Measurements from ENCODE around the gene CDX1.

CDX1 gene

DNA sequence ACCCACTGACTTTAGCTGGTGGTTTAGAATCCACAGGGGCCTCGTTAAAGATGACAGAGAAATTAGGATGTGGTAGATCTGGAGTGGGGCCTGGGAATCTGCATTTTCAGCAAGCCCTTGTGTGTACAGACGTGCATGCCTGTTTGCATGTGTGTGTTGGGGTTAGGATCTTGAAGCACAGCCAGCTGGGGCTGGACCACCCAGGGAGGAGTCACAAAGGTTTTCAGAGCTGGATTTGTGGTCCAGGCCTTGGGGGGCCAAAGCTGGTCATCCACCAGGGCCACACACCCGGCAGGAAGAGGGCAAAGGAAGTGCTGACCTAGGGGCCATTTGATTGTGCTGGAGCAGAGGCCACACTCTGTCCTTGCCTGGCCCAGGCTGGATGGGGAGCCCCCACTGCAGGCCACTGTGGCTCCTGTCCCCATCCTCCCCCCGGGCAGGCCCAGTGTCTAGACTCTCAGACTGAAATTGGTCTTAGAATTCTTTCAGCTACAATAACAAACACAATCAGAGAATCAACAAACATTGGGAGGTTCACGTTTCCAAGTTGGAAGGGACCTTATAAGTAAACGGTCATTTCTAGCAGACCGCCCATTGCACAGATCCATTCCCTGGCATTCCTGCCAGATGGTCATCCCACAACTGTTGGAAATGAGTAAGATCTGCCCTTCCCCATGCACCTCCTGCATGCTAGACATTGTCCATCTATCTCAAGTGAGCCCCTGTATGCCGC, 10.3 kb downstream of the CDX1 start:
- TF ChIP-seq, protein P1, sequence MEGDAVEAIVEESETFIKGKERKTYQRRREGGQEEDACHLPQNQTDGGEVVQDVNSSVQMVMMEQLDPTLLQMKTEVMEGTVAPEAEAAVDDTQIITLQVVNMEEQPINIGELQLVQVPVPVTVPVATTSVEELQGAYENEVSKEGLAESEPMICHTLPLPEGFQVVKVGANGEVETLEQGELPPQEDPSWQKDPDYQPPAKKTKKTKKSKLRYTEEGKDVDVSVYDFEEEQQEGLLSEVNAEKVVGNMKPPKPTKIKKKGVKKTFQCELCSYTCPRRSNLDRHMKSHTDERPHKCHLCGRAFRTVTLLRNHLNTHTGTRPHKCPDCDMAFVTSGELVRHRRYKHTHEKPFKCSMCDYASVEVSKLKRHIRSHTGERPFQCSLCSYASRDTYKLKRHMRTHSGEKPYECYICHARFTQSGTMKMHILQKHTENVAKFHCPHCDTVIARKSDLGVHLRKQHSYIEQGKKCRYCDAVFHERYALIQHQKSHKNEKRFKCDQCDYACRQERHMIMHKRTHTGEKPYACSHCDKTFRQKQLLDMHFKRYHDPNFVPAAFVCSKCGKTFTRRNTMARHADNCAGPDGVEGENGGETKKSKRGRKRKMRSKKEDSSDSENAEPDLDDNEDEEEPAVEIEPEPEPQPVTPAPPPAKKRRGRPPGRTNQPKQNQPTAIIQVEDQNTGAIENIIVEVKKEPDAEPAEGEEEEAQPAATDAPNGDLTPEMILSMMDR (IDR thresholded peaks at IDR 0.05; ENCODE audit: insufficient read depth, low read depth, low read length, missing control alignments): no peak
- DNase-seq (ENCODE audit: low read depth): no peak
- no peak overlapping the region for H3K4me3 ChIP-seq (ENCODE audit: low read length)

DNA sequence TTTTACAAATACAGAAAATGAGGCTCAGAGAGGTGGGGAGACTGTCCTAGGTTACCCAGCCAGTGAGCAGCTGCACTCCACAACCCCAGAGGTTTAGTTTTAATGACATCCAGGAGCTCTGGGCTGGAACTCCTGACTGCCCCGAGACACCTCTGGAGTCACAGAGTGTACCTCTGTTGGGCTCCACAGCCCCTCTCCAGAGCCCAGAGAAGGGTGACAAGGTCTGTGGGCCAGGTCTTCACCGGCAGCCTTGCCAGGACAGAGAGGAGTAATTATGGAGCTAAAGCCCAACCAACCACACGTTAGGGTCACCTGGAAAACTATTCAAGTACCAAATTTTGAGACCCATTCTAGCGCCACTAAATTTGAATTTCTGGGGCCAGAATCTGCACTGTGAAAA, 11.1 kb downstream of the CDX1 start:
- H3K4me3 ChIP-seq (ENCODE audit: low read length): no peak overlapping the region
- TF ChIP-seq, protein P1 (IDR thresholded peaks at IDR 0.05; ENCODE audit: insufficient read depth, low read depth, low read length, missing control alignments): no peak
- DNase-seq (ENCODE audit: low read depth): no peak

DNA sequence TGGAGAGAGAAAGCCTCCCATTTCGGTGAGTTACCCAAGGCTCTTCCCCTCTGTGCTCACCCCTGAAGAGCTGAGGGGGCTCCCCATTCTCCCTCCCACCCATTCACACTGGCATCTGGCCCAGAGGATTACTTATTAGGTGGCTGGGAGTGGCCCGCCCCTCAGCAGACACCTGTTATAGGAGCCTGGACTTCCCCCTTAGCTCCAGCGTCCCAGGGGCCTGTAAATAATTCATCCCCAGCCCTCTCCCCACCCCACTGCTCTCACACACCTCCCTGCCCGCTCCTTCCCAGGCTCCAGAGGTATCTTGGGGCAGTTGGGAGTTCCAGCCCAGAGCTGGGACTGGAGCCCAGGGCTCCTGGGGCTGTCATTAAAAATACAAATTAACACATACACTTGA, 11.7 kb downstream of the CDX1 start:
- TF ChIP-seq, protein P1 (IDR thresholded peaks at IDR 0.05; ENCODE audit: insufficient read depth, low read depth, low read length, missing control alignments): no peak
- no peak for DNase-seq (ENCODE audit: low read depth)
- no peak overlapping the region for H3K4me3 ChIP-seq (ENCODE audit: low read length)

DNA sequence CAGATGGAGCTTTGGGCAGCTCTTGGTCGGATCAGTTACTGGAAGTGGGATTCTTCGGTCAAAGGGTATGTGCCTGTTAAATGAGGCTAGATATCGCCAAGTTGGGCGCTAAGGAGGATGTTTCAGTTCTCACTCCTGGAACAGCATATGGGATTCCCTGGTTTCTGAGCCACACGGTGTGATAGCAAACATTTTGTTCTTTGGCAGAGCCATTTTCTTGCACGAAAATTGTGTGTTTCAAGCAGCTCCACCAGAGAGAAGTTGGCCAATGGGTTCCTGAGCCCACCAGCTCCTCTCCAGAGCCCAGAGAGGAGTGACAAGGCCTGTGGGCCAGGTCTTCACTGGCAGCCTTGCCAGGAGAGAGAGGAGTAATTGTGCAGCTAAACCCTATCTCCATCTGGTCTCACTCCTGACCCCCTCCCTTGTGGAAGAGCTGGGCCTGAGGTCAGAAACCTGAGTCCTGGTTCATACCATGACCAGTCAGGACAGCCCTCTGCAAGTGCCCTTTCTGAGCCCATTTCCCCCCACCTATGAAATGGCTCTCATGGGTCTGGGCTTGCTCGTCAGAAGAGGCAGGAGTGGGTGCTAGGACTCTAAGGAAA, 12.5 kb downstream of the CDX1 start:
- DNase-seq (ENCODE audit: low read depth): no peak
- TF ChIP-seq, protein P1 (IDR thresholded peaks at IDR 0.05; ENCODE audit: insufficient read depth, low read depth, low read length, missing control alignments): no peak
- no peak overlapping the region for H3K4me3 ChIP-seq (ENCODE audit: low read length)

DNA sequence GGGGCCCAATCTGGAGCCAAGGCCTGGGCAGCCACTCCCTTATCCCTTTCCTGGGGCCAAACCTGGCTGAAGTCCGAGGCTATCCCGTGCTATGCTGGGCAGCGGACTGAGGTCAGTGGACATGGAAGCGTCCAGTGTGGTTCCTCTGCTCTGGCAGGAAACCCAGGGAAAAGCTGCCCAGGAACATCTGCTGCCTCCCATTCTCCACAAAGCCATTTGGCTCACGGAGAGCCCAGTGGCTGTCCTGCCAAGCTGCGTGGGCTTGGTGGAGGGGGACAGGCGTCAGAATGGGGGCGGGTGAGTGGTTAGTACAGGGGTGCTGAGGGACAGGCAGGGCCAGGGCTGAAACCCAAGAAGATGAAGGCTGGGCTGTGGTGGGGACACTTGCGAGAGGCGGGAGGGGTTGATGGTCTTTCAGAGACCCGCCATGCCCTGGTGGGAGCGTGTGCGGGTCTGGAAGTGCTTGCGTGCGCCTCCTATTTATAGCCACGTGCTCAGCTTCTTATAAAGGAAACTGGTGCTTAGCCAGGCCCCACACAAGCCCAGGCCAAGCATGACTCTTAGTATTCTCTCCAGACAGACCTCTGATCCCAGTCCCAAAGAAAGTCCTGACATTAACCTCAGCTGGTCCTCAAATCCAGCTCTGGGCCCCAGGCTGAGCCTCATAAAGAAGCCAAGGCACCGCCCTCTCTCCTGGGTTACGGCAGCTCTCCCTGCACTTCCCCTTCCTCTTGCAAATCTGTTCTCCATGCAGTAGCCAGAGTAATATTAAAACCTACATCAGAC, 13.9 kb downstream of the CDX1 start:
- TF ChIP-seq, protein P1 (IDR thresholded peaks at IDR 0.05; ENCODE audit: insufficient read depth, low read depth, low read length, missing control alignments): no peak
- no peak overlapping the region for H3K4me3 ChIP-seq (ENCODE audit: low read length)
- no peak for DNase-seq (ENCODE audit: low read depth)

DNA sequence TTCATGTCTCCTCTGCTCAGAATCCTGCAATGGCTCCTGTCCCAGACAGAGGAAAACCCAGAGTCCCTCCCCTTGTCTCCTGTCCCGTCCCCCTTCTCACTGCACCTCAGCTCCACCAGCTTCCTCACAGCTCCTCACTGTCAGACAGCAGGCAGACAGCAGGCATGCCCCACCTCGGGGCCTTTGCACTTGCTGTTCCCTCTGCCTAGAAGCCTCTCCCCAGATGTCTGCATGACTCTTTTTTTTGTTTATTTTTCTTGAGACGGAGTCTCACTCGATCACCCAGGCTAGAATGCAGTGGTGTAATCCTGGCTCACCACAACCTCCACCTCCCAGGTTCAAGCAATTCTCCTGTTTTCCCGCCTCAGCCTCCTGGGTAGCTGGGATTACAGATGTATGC, 14.4 kb downstream of the CDX1 start:
- H3K4me3 ChIP-seq (ENCODE audit: low read length): no peak overlapping the region
- TF ChIP-seq, protein P1 (IDR thresholded peaks at IDR 0.05; ENCODE audit: insufficient read depth, low read depth, low read length, missing control alignments): no peak
- no peak for DNase-seq (ENCODE audit: low read depth)

All from epithelial cell of esophagus (primary cell).